RWPE2 (cell line): ENCODE measurements around the gene TRIO.

Experiments
- ATAC-seq: fragments of 200-7000 bp; cut with Tn5 transposase; 3 replicates; pipeline ENCODE4 v1.9.1; 2021; ENCODE audit warnings: low read depth
- DNase-seq: peaks from one replicate; pipeline ENCODE4 v3.0.0-alpha.2; 2020; ENCODE audit warnings: low spot score
- H3K27ac ChIP-seq: fragments of 450-650 bp; 2 replicates; pipeline ENCODE4 v1.5.1; 2017; ENCODE audit warnings: mild to moderate bottlenecking; ENCODE audit not compliant: poor library complexity, severe bottlenecking
- H3K27me3 ChIP-seq: fragments of 250-450 bp; sonication (Bioruptor Pico); 2 replicates; pipeline ENCODE4 v1.5.1; 2021; ENCODE audit warnings: mild to moderate bottlenecking, moderate library complexity; ENCODE audit not compliant: insufficient read depth, poor library complexity, severe bottlenecking
- H3K36me3 ChIP-seq: fragments of 250-450 bp; sonication (Bioruptor Pico); 2 replicates; pipeline ENCODE4 v1.5.1; 2020; ENCODE audit warnings: low read depth, mild to moderate bottlenecking, moderate library complexity
- H3K4me1 ChIP-seq: fragments of 250-450 bp; sonication (Bioruptor Pico); 2 replicates; pipeline ENCODE4 v1.5.1; 2021; ENCODE audit warnings: mild to moderate bottlenecking, moderate library complexity; ENCODE audit not compliant: insufficient read depth, poor library complexity, severe bottlenecking
- H3K4me3 ChIP-seq: fragments of 250-450 bp; sonication (Bioruptor Pico); 2 replicates; pipeline ENCODE4 v1.5.1; 2021; ENCODE audit warnings: mild to moderate bottlenecking, moderate library complexity; ENCODE audit not compliant: severe bottlenecking
- H3K9me3 ChIP-seq: fragments of 250-450 bp; sonication (Bioruptor Pico); 2 replicates; pipeline ENCODE4 v1.5.1; 2021; ENCODE audit warnings: mild to moderate bottlenecking, moderate library complexity; ENCODE audit not compliant: severe bottlenecking
- TF ChIP-seq, protein P1 (sequence below): fragments of 450-650 bp; IDR thresholded peaks from one replicate; pipeline ENCODE4 v1.5.1; 2017; ENCODE audit warnings: mild to moderate bottlenecking, moderate library complexity; ENCODE audit not compliant: poor library complexity, severe bottlenecking

Gene TRIO

DNA sequence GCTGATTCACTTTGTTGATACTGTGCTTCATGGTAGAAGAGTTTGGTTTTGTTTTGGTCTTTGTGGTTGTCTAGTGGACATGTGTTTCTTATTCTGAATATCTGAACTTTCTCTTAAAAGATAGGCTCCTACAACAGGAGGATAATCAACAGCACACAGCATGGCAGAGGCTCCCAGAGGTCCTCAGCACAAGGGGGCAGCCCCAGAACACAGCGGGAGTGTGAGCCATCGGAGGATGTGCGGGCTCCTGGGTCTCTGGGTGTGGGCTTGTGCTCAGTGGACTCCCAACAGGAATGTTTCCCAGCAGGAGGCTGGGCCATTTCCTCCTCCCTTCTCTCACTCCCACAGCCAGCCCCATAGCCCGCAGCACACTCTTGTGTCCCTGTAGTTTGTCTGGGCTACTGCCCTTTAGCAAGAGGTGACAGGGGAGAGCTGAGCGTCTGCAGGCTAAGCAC is 274.2 kb downstream of the TRIO start:
- no peaks in the 10 kb centered on the region for H3K9me3 ChIP-seq
- no peak overlapping the region for H3K27ac ChIP-seq
- no peak overlapping the region for H3K4me3 ChIP-seq
- TF ChIP-seq, protein P1, sequence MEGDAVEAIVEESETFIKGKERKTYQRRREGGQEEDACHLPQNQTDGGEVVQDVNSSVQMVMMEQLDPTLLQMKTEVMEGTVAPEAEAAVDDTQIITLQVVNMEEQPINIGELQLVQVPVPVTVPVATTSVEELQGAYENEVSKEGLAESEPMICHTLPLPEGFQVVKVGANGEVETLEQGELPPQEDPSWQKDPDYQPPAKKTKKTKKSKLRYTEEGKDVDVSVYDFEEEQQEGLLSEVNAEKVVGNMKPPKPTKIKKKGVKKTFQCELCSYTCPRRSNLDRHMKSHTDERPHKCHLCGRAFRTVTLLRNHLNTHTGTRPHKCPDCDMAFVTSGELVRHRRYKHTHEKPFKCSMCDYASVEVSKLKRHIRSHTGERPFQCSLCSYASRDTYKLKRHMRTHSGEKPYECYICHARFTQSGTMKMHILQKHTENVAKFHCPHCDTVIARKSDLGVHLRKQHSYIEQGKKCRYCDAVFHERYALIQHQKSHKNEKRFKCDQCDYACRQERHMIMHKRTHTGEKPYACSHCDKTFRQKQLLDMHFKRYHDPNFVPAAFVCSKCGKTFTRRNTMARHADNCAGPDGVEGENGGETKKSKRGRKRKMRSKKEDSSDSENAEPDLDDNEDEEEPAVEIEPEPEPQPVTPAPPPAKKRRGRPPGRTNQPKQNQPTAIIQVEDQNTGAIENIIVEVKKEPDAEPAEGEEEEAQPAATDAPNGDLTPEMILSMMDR: no peak
- no peak for DNase-seq
- peaks cover 85% of the 10 kb centered on the region for H3K36me3 ChIP-seq
- no peaks in the 10 kb centered on the region for H3K27me3 ChIP-seq
- ATAC-seq: no peak
- peaks cover 14% of the 10 kb centered on the region for H3K4me1 ChIP-seq

DNA sequence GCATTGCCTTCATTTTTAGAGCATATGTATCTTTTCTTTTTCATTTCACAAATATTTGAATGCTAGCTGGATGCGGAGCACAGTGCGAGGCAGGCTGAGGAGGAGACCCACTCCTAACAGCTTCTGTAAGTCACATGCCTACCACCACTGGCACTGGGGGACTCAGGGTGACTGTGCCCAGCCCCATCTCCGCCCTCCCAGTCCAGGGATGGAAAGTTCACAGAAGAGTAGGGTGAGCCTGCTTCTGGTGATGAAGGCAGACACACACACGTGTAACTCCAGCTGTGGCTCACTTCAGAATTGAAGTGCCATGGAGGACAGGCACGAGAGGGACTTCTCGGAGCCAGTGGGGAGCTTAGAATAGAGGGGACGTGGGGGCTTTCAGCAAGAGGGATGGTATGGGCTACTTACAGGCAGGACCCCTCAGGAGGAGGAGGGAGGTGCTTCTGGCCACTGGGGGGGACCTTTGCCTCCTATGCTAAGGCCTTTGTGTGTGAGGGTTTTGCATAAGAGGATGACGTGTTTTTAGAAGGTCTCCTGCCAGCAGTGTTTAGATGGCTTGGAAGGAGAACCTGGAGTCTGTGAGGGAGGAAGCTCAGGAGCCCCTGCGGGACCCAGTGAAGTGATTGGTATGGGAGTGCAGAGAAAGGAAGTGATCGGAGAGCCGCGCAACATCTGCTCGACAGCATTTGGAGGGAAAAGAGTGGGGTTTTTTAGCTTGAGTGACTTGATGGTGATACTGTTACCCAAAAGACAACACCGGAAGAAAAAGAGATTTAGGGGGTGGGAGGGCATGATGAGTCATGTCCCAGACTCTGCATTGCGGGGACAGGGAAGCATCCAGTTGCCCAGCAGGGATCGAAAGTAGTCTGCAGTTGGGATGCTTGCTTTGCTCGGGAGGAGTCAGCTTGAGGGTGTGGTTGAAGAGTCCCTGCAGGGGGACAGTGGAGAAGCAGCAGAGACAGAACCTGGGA is 274.9 kb downstream of the TRIO start:
- Histone ChIP-seq H3K36me3 (peaks cover 85% of the 10 kb centered on the region), H3K27ac (no peak overlapping the region)
- TF ChIP-seq, protein P1: no peak

DNA sequence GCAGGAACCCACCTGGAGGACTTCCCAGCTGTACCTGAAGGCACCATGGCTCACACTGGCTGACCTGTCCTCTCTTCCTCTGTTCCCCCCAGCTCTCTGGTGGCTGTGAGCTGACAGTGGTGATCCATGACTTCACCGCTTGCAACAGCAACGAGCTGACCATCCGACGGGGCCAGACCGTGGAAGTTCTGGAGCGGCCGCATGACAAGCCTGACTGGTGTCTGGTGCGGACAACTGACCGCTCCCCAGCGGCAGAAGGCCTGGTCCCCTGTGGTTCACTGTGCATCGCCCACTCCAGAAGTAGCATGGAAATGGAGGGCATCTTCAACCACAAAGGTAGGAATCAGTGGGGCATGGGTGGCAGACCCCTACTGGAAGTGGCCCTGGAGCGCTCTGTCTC is 276.5 kb downstream of the TRIO start:
- H3K36me3 ChIP-seq: peaks cover 83% of the 10 kb centered on the region

More for the DNA sequence above, 274.9 kb downstream of the TRIO start:
- ATAC-seq (no peak), DNase-seq (no peak)
- no peaks in the 10 kb centered on the region for H3K27me3 ChIP-seq
- H3K9me3 ChIP-seq: no peaks in the 10 kb centered on the region
- H3K4me1 ChIP-seq: peaks cover 14% of the 10 kb centered on the region
- H3K4me3 ChIP-seq: no peak overlapping the region

DNA sequence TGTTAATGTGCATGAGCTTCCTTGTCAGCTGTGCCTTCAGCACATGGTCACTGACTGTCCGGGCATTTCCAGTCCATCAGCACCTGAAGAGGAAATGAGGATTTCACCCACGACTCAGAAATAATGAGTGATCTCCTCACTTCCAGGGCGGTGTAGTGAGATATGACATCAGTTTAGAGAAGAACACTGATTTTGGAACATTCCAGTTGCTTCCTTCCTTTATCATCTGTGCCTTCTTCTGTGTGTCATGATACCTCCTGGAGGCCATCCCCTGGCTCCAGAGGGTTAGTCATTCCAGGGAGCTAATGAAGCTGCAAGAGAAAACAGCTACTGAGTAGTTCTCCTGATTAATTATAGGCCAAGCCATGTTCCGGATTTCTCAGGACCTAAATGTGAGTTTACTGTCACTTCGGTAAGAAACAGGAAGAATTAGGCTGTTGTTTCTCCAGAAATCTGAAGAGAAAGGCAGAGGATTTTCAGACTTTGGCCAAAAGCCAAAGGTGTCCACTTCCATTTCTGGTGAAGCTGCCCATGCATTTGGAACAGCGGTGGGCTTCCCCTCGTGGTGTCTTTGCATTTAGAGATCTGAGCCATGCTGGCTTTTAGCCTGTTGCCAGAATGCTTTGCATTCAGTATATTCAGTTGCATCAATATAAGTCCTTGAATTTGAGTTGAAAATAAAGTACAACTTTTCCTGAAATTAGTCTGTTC is 277.1 kb downstream of the TRIO start:
- Histone ChIP-seq H3K27me3 (no peaks in the 10 kb centered on the region), H3K4me1 (peaks cover 14% of the 10 kb centered on the region), H3K36me3 (peaks cover 83% of the 10 kb centered on the region), H3K27ac (peak overlapping the region; percentile 18), H3K4me3 (no peak overlapping the region), H3K9me3 (no peaks in the 10 kb centered on the region)
- DNase-seq: no peak
- TF ChIP-seq, protein P1: no peak
- peak; percentile 19; the same call in 2 of the 3 replicates for ATAC-seq

More for the DNA sequence above, 276.5 kb downstream of the TRIO start:
- Histone ChIP-seq H3K27ac (peak overlapping the region; percentile 18), H3K4me1 (peaks cover 14% of the 10 kb centered on the region), H3K9me3 (no peaks in the 10 kb centered on the region), H3K27me3 (no peaks in the 10 kb centered on the region), H3K4me3 (no peak overlapping the region)
- no peak for DNase-seq
- ATAC-seq: no peak
- TF ChIP-seq, protein P1: no peak
